ENCODE measurements around the gene CACNA1H.

GRCh38 chr16:1213231-1213630, 60.3 kb downstream of the CACNA1H start:
- TF ChIP-seq USF2 (IDR thresholded peaks at IDR 0.05; ENCODE audit: low read length) = no peak
- TF ChIP-seq CTCF (IDR thresholded peaks at IDR 0.05; ENCODE audit: control extremely low read depth in 1 of 3, insufficient read depth in 1 of 3, low read depth in 1 of 3, low read length in 3 of 3) = no peak
- no peak for TF ChIP-seq POLR2A (IDR thresholded peaks at IDR 0.05; ENCODE audit: control extremely low read depth in 1 of 2, low read depth in 2 of 2, low read length in 2 of 2)
- no peak for TF ChIP-seq CEBPB (IDR thresholded peaks at IDR 0.05; ENCODE audit: low read depth, low read length)
- no peak for TF ChIP-seq SP1 (IDR thresholded peaks at IDR 0.05; ENCODE audit: low read depth, low read length)
